ENCODE data around the gene RHBDL1.

RHBDL1 gene

GRCh38 chr16:651844-652243 is 23.6 kb upstream of the RHBDL1 start:
- TF ChIP-seq EZH2phosphoT487 (IDR thresholded peaks at IDR 0.05; ENCODE audit: borderline replicate concordance, low read length) = no peak
- no peak for TF ChIP-seq CTCF (IDR thresholded peaks at IDR 0.05; ENCODE audit: low read depth, low read length, poor library complexity, severe bottlenecking)
- H3K27me3 ChIP-seq (ENCODE audit: control insufficient read depth, low read length) = no peaks in the 10 kb centered on the region
- H3K4me2 ChIP-seq (ENCODE audit: low read length) = no peak overlapping the region
- H3K4me1 ChIP-seq (ENCODE audit: control insufficient read depth, low read length) = peaks cover 33% of the 10 kb centered on the region
- H3F3A ChIP-seq (ENCODE audit: control insufficient read depth, insufficient read depth) = peaks cover 5% of the 10 kb centered on the region
- H3K9me3 ChIP-seq (ENCODE audit: control insufficient read depth, insufficient read depth, low read length) = no peaks in the 10 kb centered on the region
- H3K9me2 ChIP-seq (replicated peaks; ENCODE audit: control insufficient read depth, low read length) = no peaks in the 10 kb centered on the region
- H4K20me1 ChIP-seq (ENCODE audit: control insufficient read depth, insufficient read depth, low read depth, low read length) = no peaks in the 10 kb centered on the region
- H3K79me2 ChIP-seq (ENCODE audit: control insufficient read depth, low read length) = peaks cover 39% of the 10 kb centered on the region
- H3K4me3 ChIP-seq (ENCODE audit: low read length) = no peak overlapping the region
- peaks cover 63% of the 10 kb centered on the region for H3K36me3 ChIP-seq (ENCODE audit: control insufficient read depth, low read length)
- no peak overlapping the region for H3K27ac ChIP-seq (ENCODE audit: low read depth, low read length)

DNA sequence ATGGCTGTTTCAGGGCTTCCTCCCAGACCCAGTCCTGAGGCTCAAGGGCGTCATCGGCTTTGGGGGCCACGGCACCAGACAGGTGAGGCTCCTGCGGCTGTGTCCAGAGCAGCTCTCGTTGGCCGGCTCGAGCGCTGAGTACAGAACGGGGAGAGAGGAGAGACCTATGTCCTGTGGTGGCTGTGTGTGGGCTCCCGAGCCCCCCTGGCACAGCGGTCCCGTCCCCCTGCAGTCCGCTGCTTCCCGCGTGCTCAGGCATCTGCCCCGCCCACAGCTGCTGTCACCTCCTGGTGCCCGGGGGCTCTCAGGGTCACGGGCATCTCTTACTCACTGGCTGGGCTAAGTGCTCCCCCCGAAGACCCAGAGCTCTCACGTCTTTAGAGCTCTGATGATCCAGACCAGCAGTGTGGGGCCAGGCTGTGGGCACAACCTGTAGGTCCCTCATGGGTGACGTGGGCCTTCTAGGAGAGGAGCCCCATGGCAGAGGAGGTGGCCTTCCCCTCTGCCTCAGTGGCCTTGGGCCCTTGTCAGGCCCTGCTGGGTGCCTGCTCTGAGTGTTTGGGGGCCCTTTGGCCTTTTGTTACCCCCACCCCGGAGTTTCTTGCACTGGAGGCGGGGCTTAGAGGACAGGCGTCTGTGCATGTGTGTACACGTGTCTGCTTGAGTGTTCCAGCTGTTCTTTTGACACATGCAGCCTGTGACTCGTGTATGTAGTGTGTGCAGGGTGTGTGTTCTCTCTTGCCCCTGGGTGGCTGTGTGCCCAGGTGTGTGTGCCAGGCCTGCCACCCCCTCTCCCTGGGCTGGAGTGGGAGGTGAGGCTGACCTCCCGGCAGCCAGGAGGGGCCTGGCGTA is 22.8 kb upstream of the RHBDL1 start:
- Histone ChIP-seq H3K27me3 (ENCODE audit: control insufficient read depth, low read length) (no peaks in the 10 kb centered on the region), H3K9me3 (ENCODE audit: control insufficient read depth, insufficient read depth, low read length) (no peaks in the 10 kb centered on the region), H3K9me2 (replicated peaks; ENCODE audit: control insufficient read depth, low read length) (no peaks in the 10 kb centered on the region), H3K79me2 (ENCODE audit: control insufficient read depth, low read length) (peaks cover 31% of the 10 kb centered on the region), H3F3A (ENCODE audit: control insufficient read depth, insufficient read depth) (peaks cover 5% of the 10 kb centered on the region), H3K27ac (ENCODE audit: low read depth, low read length) (no peak overlapping the region), H3K4me2 (ENCODE audit: low read length) (no peak overlapping the region), H4K20me1 (ENCODE audit: control insufficient read depth, insufficient read depth, low read depth, low read length) (no peaks in the 10 kb centered on the region), H3K4me1 (ENCODE audit: control insufficient read depth, low read length) (peaks cover 24% of the 10 kb centered on the region), H3K4me3 (ENCODE audit: low read length) (no peak overlapping the region), H3K36me3 (ENCODE audit: control insufficient read depth, low read length) (peaks cover 61% of the 10 kb centered on the region)
- TF ChIP-seq EZH2phosphoT487 (IDR thresholded peaks at IDR 0.05; ENCODE audit: borderline replicate concordance, low read length) (no peak), CTCF (IDR thresholded peaks at IDR 0.05; ENCODE audit: low read depth, low read length, poor library complexity, severe bottlenecking) (no peak)

DNA sequence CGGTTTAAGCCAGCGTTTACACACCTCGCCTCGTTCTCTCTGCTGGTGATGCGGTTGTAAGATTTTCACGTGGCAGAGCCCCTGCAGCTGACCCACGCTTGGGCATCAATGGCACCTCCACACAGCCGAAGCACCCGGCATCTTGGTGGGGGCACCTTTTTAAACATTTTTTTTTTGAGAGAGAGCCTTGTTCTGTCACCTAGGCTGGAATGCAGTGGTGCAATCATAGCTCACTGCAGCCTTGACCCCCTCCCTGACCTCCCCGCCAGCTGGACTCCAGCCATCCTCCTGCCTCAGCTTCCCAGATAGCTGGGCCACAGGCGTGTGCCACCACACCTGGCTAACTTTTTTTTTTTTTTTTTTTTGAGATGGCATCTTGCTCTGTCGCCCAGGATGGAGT is 21.4 kb upstream of the RHBDL1 start:
- Histone ChIP-seq H3K36me3 (ENCODE audit: control insufficient read depth, low read length) (peaks cover 65% of the 10 kb centered on the region), H3K4me1 (ENCODE audit: control insufficient read depth, low read length) (peaks cover 12% of the 10 kb centered on the region), H3K27ac (ENCODE audit: low read depth, low read length) (no peak overlapping the region), H3F3A (ENCODE audit: control insufficient read depth, insufficient read depth) (no peaks in the 10 kb centered on the region), H3K4me3 (ENCODE audit: low read length) (no peak overlapping the region), H3K9me2 (replicated peaks; ENCODE audit: control insufficient read depth, low read length) (no peaks in the 10 kb centered on the region), H4K20me1 (ENCODE audit: control insufficient read depth, insufficient read depth, low read depth, low read length) (no peaks in the 10 kb centered on the region), H3K79me2 (ENCODE audit: control insufficient read depth, low read length) (peaks cover 19% of the 10 kb centered on the region), H3K27me3 (ENCODE audit: control insufficient read depth, low read length) (no peaks in the 10 kb centered on the region), H3K9me3 (ENCODE audit: control insufficient read depth, insufficient read depth, low read length) (no peaks in the 10 kb centered on the region), H3K4me2 (ENCODE audit: low read length) (no peak overlapping the region)
- no peak for TF ChIP-seq CTCF (IDR thresholded peaks at IDR 0.05; ENCODE audit: low read depth, low read length, poor library complexity, severe bottlenecking)
- no peak for TF ChIP-seq EZH2phosphoT487 (IDR thresholded peaks at IDR 0.05; ENCODE audit: borderline replicate concordance, low read length)
